B cell (primary cell): ENCODE data around the gene HEPACAM.

Source experiments
- EZH2 ChIP-seq: IDR thresholded peaks from 2 replicates; pipeline ENCODE4 v1.6.1; 2012; ENCODE audit warnings: borderline replicate concordance, low read depth, mild to moderate bottlenecking, moderate library complexity, low read length; ENCODE audit not compliant: insufficient read depth, poor library complexity, severe bottlenecking
- TF ChIP-seq, protein P1 (sequence below): fragments of 200-600 bp; IDR thresholded peaks from one replicate; pipeline ENCODE4 v1.8.0; 2022; ENCODE audit warnings: antibody characterized with exemption, mild to moderate bottlenecking

DNA sequence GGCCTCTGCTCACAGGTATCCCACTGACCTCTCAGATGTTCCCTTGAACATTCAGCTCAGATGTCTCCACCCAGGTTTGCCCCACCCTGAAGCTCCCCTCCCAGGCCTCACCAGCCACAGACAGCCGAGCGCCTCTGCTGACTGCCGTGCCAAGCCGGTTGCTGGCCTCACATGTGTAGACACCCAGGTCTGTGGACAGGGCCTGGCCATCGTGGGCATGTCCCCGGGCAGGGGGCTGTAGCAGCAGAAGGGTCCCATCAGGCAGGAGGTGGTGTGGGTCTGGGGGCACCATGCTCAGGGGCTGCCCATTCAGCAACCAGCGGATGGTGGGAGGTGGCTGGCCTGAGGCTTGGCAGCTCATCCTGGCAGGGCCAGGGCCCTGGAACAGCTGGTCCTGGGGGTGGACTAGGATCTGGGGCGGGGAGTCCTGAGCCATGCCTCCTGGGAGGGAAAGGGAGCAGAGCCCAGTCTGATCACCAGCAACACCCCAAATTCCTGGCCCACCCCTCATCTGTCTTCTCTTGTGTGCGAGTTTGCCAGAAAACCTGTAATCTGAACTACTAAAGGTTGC lies 38.9 kb downstream of the HEPACAM start:
- TF ChIP-seq, protein P1, sequence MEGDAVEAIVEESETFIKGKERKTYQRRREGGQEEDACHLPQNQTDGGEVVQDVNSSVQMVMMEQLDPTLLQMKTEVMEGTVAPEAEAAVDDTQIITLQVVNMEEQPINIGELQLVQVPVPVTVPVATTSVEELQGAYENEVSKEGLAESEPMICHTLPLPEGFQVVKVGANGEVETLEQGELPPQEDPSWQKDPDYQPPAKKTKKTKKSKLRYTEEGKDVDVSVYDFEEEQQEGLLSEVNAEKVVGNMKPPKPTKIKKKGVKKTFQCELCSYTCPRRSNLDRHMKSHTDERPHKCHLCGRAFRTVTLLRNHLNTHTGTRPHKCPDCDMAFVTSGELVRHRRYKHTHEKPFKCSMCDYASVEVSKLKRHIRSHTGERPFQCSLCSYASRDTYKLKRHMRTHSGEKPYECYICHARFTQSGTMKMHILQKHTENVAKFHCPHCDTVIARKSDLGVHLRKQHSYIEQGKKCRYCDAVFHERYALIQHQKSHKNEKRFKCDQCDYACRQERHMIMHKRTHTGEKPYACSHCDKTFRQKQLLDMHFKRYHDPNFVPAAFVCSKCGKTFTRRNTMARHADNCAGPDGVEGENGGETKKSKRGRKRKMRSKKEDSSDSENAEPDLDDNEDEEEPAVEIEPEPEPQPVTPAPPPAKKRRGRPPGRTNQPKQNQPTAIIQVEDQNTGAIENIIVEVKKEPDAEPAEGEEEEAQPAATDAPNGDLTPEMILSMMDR = no peak
- no peak for TF ChIP-seq EZH2
